K562 (cell line): ENCODE measurements around the gene FAM120B. TPM values are rescaled to one million over a fixed set of nuclear protein-coding genes. Genes with fewer than 3 reads are reported as not detected.
"Not testable (repeated sequence)": the region's sequence is repeated elsewhere in the genome, so short reads cannot be mapped to it uniquely, and the experiment has no call there.

ENCODE experiments used
- ATAC-seq: fragments of 200-7000 bp; cut with Tn5 transposase; 3 replicates; pipeline ENCODE4 v1.9.1; 2020; ENCODE audit warnings: moderate library complexity
- BruUV-seq: library from RNA; stranded (reverse); fragments of 400-500 nt; replicated peaks from 2 replicates; lab custom pipeline; 2021; lab: Mats Ljungman, UMichigan
- CTCF ChIA-PET: fragments of 300-600 bp; formaldehyde crosslinking; extraction: SDS; loops from one replicate; lab custom pipeline; 2021; ENCODE audit warnings: low intra/inter-chr PET ratio; lab: Yijun Ruan, JAX
- POLR2A ChIA-PET: fragments of 300-600, 350-650 bp; sonication (Branson Sonifier 250); formaldehyde crosslinking; extraction: SDS; loops from one replicate; lab custom pipeline; 2021; ENCODE audit warnings: antibody characterized with exemption, inconsistent platforms; lab: Yijun Ruan, JAX
- DNase-seq, 4 experiments: peaks; one replicate each; pipeline versions ENCODE4 v3.0.0 to v3.0.0-alpha.2; 2011 to 2018; ENCODE audit warnings: low spot score in 3 of 4, mixed read lengths in 3 of 4; ENCODE audit errors: extremely low read depth in 1 of 4
- FAIRE-seq: peaks from 2 replicates; lab custom pipeline; 2011; peaks lifted over from hg19 to GRCh38; lab: Jason Lieb, UNC
- H2AFZ ChIP-seq: 2 replicates; pipeline ENCODE4 v1.6.0; 2011; ENCODE audit warnings: low read depth, low read length, control low read depth, inconsistent platforms
- H3K27ac ChIP-seq: fragments of 200-600 bp; 3 replicates; pipeline ENCODE4 v1.8.0; 2011; ENCODE audit warnings: low read depth, mild to moderate bottlenecking, control low read depth, inconsistent platforms, low read length, moderate library complexity, mixed read lengths; ENCODE audit errors: extremely low read depth
- H3K27me3 ChIP-seq, 2 experiments: fragments of 300-600 bp in 1 of 2; 2 replicates in 1 of 2; 3 replicates in 1 of 2; pipeline versions ENCODE4 v1.6.0 to v1.8.0; 2011; ENCODE audit warnings: inconsistent platforms in 2 of 2, low read length in 2 of 2, mild to moderate bottlenecking in 1 of 2, mixed read lengths in 1 of 2, moderate library complexity in 1 of 2; ENCODE audit not compliant: control insufficient read depth in 2 of 2, insufficient read depth in 2 of 2
- H3K36me3 ChIP-seq: fragments of 300-600 bp; 3 replicates; pipeline ENCODE4 v1.8.0; 2011; ENCODE audit warnings: mild to moderate bottlenecking, low read length, inconsistent platforms; ENCODE audit not compliant: control insufficient read depth, insufficient read depth
- H3K4me1 ChIP-seq, 2 experiments: fragments of 200-600 bp in 1 of 2; replicated peaks in 1 of 2; 2 replicates in 1 of 2; 3 replicates in 1 of 2; pipeline versions ENCODE4 v1.5.1 to v1.8.0; 2011; ENCODE audit warnings: inconsistent platforms in 2 of 2, low read length in 2 of 2, mild to moderate bottlenecking in 1 of 2, mixed read lengths in 1 of 2, moderate library complexity in 1 of 2; ENCODE audit not compliant: control insufficient read depth in 2 of 2, insufficient read depth in 2 of 2
- H3K4me2 ChIP-seq: 2 replicates; pipeline ENCODE4 v1.6.1; 2011; ENCODE audit warnings: low read length, control low read depth, inconsistent platforms, mixed read lengths; ENCODE audit not compliant: insufficient read depth
- H3K4me3 ChIP-seq: fragments of 200-600 bp; sonication (generic), shearing (Covaris generic); 2 replicates; pipeline ENCODE4 v1.5.1; 2016; ENCODE audit warnings: control low read depth, inconsistent platforms
- H3K79me2 ChIP-seq: fragments of 200-600 bp; 3 replicates; pipeline ENCODE4 v1.8.0; 2011; ENCODE audit warnings: low read length, inconsistent platforms; ENCODE audit not compliant: control insufficient read depth, insufficient read depth
- H3K9ac ChIP-seq, 2 experiments: 2 replicates each; pipeline versions ENCODE4 v1.6.0 to v1.6.1; 2011; ENCODE audit warnings: low read depth in 2 of 2, low read length in 2 of 2, control low read depth in 1 of 2, inconsistent platforms in 1 of 2, mild to moderate bottlenecking in 1 of 2, mixed read lengths in 1 of 2; ENCODE audit not compliant: insufficient read depth in 1 of 2
- H3K9me1 ChIP-seq: one replicate; pipeline ENCODE4 v1.6.0; 2011; ENCODE audit warnings: inconsistent platforms, mild to moderate bottlenecking, low read length, moderate library complexity; ENCODE audit not compliant: control insufficient read depth, insufficient read depth
- H3K9me3 ChIP-seq: replicated peaks from 2 replicates; pipeline ENCODE4 v1.5.1; 2011; ENCODE audit warnings: low read depth, low read length, inconsistent platforms; ENCODE audit not compliant: control insufficient read depth, insufficient read depth
- H4K20me1 ChIP-seq: replicated peaks from 2 replicates; pipeline ENCODE4 v1.6.1; 2011; ENCODE audit warnings: low read length, inconsistent platforms, mixed read lengths; ENCODE audit not compliant: control insufficient read depth, insufficient read depth
- ASH1L ChIP-seq: fragments of 450-650 bp; IDR thresholded peaks from 2 replicates; pipeline ENCODE4 v1.6.1; 2018; ENCODE audit warnings: borderline replicate concordance, mild to moderate bottlenecking, low read depth; ENCODE audit not compliant: partially characterized antibody
- BMI1 ChIP-seq: fragments of 150-350 bp; IDR thresholded peaks from 2 replicates; pipeline ENCODE4 v1.6.1; 2014; ENCODE audit warnings: low read length
- CEBPB ChIP-seq: fragments of 450-650 bp; IDR thresholded peaks from 2 replicates; pipeline ENCODE4 v1.6.1; 2016; ENCODE audit warnings: missing genetic modification characterization, missing compliant biosample characterization
- COPS2 ChIP-seq: fragments of 450-650 bp; conservative IDR thresholded peaks from 2 replicates; pipeline ENCODE4 v1.6.1; 2016; ENCODE audit warnings: mild to moderate bottlenecking, moderate library complexity
- E2F1 ChIP-seq: sonication (generic); formaldehyde crosslinking; IDR thresholded peaks from 2 replicates; pipeline ENCODE4 v1.8.1; 2023; ENCODE audit warnings: mild to moderate bottlenecking, missing genetic modification reagents, moderate library complexity
- ELK1 ChIP-seq: sonication (generic); formaldehyde crosslinking; IDR thresholded peaks from 2 replicates; pipeline ENCODE4 v1.8.1; 2022; ENCODE audit warnings: missing genetic modification reagents
- HNRNPUL1 ChIP-seq: fragments of 200-400 bp; formaldehyde crosslinking; IDR thresholded peaks from 2 replicates; pipeline ENCODE4 v1.6.1; 2017; ENCODE audit warnings: low read length
- MCM3 ChIP-seq: fragments of 450-650 bp; IDR thresholded peaks from 2 replicates; pipeline ENCODE4 v1.6.1; 2016
- NFIX ChIP-seq: fragments of 250-450 bp; sonication (Bioruptor Pico); IDR thresholded peaks from 2 replicates; pipeline ENCODE4 v1.4.0; 2020; ENCODE audit warnings: low read depth, mild to moderate bottlenecking, moderate library complexity
- NR4A1 ChIP-seq, 2 experiments: fragments of 250-450 bp in 1 of 2; fragments of 450-650 bp in 1 of 2; sonication (Bioruptor Pico) in 1 of 2; IDR thresholded peaks; 2 replicates each; pipeline versions ENCODE4 v1.4.0 to v1.6.1; 2016 to 2020; ENCODE audit warnings: mild to moderate bottlenecking in 2 of 2, missing compliant biosample characterization in 1 of 2, missing genetic modification characterization in 1 of 2, moderate library complexity in 1 of 2
- PHF20 ChIP-seq: fragments of 450-650 bp; IDR thresholded peaks from 2 replicates; pipeline ENCODE4 v1.6.1; 2018; ENCODE audit not compliant: partially characterized antibody
- ZNF146 ChIP-seq: IDR thresholded peaks from one replicate; pipeline ENCODE4 v1.6.1; 2018; ENCODE audit warnings: missing compliant biosample characterization; ENCODE audit not compliant: unreplicated experiment
- WGBS: fragments of 100-300 bp; shearing (Covaris generic); methylation state at CpG from one replicate; pipeline ENCODE4 v1.1.6; 2016; ENCODE audit warnings: low coverage, mixed read lengths; ENCODE audit not compliant: insufficient coverage; ENCODE audit errors: missing lambda C conversion rate; 5-methylcytosine and 5-hydroxymethylcytosine counted together
- in situ Hi-C: fragments of 300-500 bp; cut with MboI; formaldehyde crosslinking; loops from 4 replicates; pipeline ENCODE4 v1.15.0; 2018; ENCODE audit warnings: inconsistent platforms, mixed read lengths
- intact Hi-C: fragments of 100-400 bp; cut with micrococcal nuclease; formaldehyde crosslinking; loops from 2 replicates; pipeline ENCODE4 v1.14.2; 2022
- polyA plus RNA-seq, 8 experiments: library from polyadenylated mRNA; depleted of rRNA in 4 of 8; stranded (reverse) in 5 of 8; unstranded in 3 of 8; fragments of >200 nt; fragmentation: Nextera tagmentation in 2 of 8; fragmentation: Illumina TruSeq in 1 of 8; extraction: Ambion mirVana in 2 of 8; extraction: Trizol in 1 of 8; gene quantifications; 2 replicates each; pipeline versions ENCODE4 v1.2.1 to v1.2.3, GENCODE V29; 2011 to 2014; ENCODE audit warnings: inconsistent platforms in 1 of 8, missing spikeins in 1 of 8
- total RNA-seq, 7 experiments: library from RNA; depleted of rRNA in 6 of 7; stranded (reverse); fragments of >200 nt in 6 of 7; fragmentation: Illumina TruSeq in 2 of 7; extraction: Trizol in 2 of 7; gene quantifications; 2 replicates each; pipeline versions ENCODE4 v1.2.1 to v1.2.3, GENCODE V29; 2011 to 2021; ENCODE audit warnings: low replicate concordance in 1 of 7

Gene FAM120B
- total and polyA plus RNA-seq, 9 of the 15 experiments (the other 6 are each of a cell fraction or from before 2014, with no cell fraction given), result 3.5 to 22.6 (median 14.7) TPM

GRCh38 chr6:170335199-170335598 lies 28.6 kb downstream of the FAM120B start:
- H3K27me3 ChIP-seq, H3K9me1 ChIP-seq, ATAC-seq, H3K9me3 ChIP-seq, intact Hi-C loops, H2AFZ ChIP-seq, FAIRE-seq, in situ Hi-C loops, H3K27ac ChIP-seq, H3K4me1 ChIP-seq, H3K79me2 ChIP-seq, BruUV-seq, H3K4me3 ChIP-seq, DNase-seq, H4K20me1 ChIP-seq, H3K9ac ChIP-seq, H3K4me2 ChIP-seq, CTCF ChIA-PET, POLR2A ChIA-PET: not testable (repeated sequence)
- 74% methylated on average over 2 of the region's 3 CpGs for WGBS
- TF ChIP-seq ZNF146 (CRISPR knock-in tag), result peak; percentile 60
- peaks cover 29% of the 10 kb centered on the region; the same call in 2 of the 3 replicates for H3K36me3 ChIP-seq

- no TSS peak for BruUV-seq
- Histone ChIP-seq H3K27me3 (no peaks in the 10 kb centered on the region), H3K9ac (no peak overlapping the region), H3K9me3 (peaks cover under 1% of the 10 kb centered on the region; the same call in 1 of the 2 replicates), H3K4me3 (no peak overlapping the region), H4K20me1 (no peaks in the 10 kb centered on the region; the same call in 1 of the 2 replicates), H3K9me1 (no peaks in the 10 kb centered on the region), H3K79me2 (no peaks in the 10 kb centered on the region), H2AFZ (no peak overlapping the region), H3K4me2 (no peak overlapping the region), H3K27ac (no peak overlapping the region), H3K36me3 (peaks cover 47% of the 10 kb centered on the region), H3K4me1 (no peaks in the 10 kb centered on the region; a peak in 2 of 5 replicates)
- ChIA-PET CTCF (no interaction called here), POLR2A (interaction anchor here (0.5 kb wide), 1 partner anchor 1075 kb away, joined by 4 read pairs; no protein-coding TSS in a partner anchor)
- WGBS, result 65% methylated on average over 10 of the region's 10 CpGs
- DNase-seq (peak in 2 of 4 experiments; percentile 32 to 52), FAIRE-seq (no peak), ATAC-seq (peak; percentile 49; the same call in 2 of the 3 replicates)
- intact Hi-C loops (no loop called here), in situ Hi-C loops (no loop called here)
- TF ChIP-seq HNRNPUL1 (no peak), NR4A1 (CRISPR knock-in tag; IDR thresholded peaks at IDR 0.05) (no peak), NR4A1 (tag; IDR thresholded peaks at IDR 0.05) (no peak), BMI1 (no peak), PHF20 (no peak), MCM3 (no peak), CEBPB (tag) (no peak), ASH1L (no peak), ELK1 (CRISPR knock-in tag) (no peak), E2F1 (CRISPR knock-in tag) (no peak), COPS2 (no peak), NFIX (CRISPR knock-in tag) (no peak)
Observed at GRCh38 chr6:170344631-170345576, 38.3 kb downstream of the FAM120B start.
